ENCODE measurements around the gene PTPRA.

DNA sequence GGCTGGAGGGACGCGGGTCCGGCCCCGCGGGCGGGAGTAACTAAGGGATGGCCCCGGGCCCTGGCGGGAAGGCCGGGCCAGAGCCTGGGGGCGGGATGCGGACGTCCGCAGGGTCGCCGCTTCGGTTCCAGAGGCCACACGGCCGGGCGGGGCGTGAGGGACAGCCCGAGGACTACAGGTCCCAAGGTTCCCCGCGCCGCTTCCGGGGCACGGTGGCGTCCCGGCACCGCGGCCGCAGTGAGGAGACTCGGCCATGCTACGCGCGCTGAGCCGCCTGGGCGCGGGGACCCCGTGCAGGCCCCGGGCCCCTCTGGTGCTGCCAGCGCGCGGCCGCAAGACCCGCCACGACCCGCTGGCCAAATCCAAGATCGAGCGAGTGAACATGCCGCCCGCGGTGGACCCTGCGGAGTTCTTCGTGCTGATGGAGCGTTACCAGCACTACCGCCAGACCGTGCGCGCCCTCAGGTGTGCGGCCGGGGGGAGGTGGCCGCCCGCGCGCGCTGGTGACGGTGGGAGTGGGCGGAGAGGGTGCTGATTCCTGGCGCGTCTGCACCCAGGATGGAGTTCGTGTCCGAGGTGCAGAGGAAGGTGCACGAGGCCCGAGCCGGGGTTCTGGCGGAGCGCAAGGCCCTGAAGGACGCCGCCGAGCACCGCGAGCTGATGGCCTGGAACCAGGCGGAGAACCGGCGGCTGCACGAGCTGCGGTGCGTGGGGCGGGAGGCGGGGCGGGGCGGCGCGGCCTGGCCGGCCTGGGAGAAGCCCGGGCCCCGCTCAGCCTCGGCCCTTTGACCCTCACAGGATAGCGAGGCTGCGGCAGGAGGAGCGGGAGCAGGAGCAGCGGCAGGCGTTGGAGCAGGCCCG lies 172.8 kb downstream of the PTPRA start, which contains the start of gene MRPS26:
- TF ChIP-seq, protein P1, sequence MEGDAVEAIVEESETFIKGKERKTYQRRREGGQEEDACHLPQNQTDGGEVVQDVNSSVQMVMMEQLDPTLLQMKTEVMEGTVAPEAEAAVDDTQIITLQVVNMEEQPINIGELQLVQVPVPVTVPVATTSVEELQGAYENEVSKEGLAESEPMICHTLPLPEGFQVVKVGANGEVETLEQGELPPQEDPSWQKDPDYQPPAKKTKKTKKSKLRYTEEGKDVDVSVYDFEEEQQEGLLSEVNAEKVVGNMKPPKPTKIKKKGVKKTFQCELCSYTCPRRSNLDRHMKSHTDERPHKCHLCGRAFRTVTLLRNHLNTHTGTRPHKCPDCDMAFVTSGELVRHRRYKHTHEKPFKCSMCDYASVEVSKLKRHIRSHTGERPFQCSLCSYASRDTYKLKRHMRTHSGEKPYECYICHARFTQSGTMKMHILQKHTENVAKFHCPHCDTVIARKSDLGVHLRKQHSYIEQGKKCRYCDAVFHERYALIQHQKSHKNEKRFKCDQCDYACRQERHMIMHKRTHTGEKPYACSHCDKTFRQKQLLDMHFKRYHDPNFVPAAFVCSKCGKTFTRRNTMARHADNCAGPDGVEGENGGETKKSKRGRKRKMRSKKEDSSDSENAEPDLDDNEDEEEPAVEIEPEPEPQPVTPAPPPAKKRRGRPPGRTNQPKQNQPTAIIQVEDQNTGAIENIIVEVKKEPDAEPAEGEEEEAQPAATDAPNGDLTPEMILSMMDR (conservative IDR thresholded peaks at IDR 0.05; ENCODE audit: low read depth, low read length) = no peak
- TF ChIP-seq POLR2A (IDR thresholded peaks at IDR 0.05; ENCODE audit: low read depth, low read length) (no peak; the same call in 1 of the 2 replicates), MAFK (IDR thresholded peaks at IDR 0.05; ENCODE audit: low read depth, low read length) (no peak), FOS (IDR thresholded peaks at IDR 0.05; ENCODE audit: low read depth, low read length) (no peak), MAZ (IDR thresholded peaks at IDR 0.05; ENCODE audit: borderline replicate concordance, low read depth, low read length) (peak; percentile 60; the same call in 1 of the 2 replicates), RAD21 (IDR thresholded peaks at IDR 0.05; ENCODE audit: low read length) (no peak), RCOR1 (IDR thresholded peaks at IDR 0.05; ENCODE audit: insufficient replicate concordance, low read length) (no peak), RFX5 (IDR thresholded peaks at IDR 0.05; ENCODE audit: low read depth, low read length) (no peak)
- TF ChIP-seq, protein P2, sequence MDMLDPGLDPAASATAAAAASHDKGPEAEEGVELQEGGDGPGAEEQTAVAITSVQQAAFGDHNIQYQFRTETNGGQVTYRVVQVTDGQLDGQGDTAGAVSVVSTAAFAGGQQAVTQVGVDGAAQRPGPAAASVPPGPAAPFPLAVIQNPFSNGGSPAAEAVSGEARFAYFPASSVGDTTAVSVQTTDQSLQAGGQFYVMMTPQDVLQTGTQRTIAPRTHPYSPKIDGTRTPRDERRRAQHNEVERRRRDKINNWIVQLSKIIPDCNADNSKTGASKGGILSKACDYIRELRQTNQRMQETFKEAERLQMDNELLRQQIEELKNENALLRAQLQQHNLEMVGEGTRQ (IDR thresholded peaks at IDR 0.05; ENCODE audit: low read depth, low read length) = peak; percentile 24; the same call in 1 of the 2 replicates
- TF ChIP-seq, protein P3, sequence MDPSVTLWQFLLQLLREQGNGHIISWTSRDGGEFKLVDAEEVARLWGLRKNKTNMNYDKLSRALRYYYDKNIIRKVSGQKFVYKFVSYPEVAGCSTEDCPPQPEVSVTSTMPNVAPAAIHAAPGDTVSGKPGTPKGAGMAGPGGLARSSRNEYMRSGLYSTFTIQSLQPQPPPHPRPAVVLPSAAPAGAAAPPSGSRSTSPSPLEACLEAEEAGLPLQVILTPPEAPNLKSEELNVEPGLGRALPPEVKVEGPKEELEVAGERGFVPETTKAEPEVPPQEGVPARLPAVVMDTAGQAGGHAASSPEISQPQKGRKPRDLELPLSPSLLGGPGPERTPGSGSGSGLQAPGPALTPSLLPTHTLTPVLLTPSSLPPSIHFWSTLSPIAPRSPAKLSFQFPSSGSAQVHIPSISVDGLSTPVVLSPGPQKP (IDR thresholded peaks at IDR 0.05; ENCODE audit: borderline replicate concordance, low read depth, low read length) = no peak

Data from IMR-90 (cell line).